Gastrocnemius medialis (tissue), 4 donors: ENCODE results near the gene CYSRT1.

Experiments used
- CTCF ChIP-seq, 5 experiments: fragments of 450-650 bp in 3 of 5; fragments of 200-600 bp in 2 of 5; sonication (generic) in 2 of 5; IDR thresholded peaks in 4 of 5; conservative IDR thresholded peaks in 1 of 5; 1 replicate in 4 of 5; 2 replicates in 1 of 5; pipeline ENCODE4 v1.5.1; 2016 to 2019; ENCODE audit warnings: antibody characterized with exemption in 5 of 5, mild to moderate bottlenecking in 3 of 5, moderate library complexity in 3 of 5
- POLR2A ChIP-seq, 2 donors: fragments of 450-650 bp; IDR thresholded peaks; one replicate each; pipeline ENCODE4 v1.6.1; 2017; ENCODE audit warnings: antibody characterized with exemption in 2 of 2, mild to moderate bottlenecking in 2 of 2, moderate library complexity in 2 of 2

GRCh38 chr9:137192859-137193258 is 32.1 kb upstream of the CYSRT1 start:
- TF ChIP-seq POLR2A (IDR thresholded peaks at IDR 0.05) (no peak), CTCF (IDR thresholded peaks at IDR 0.05 in 4 of 5, conservative IDR thresholded peaks at IDR 0.05 in 1 of 5) (no peak)
